GM12878 (cell line): ENCODE results near the gene KIF2C. TPM values are rescaled to one million over a fixed set of nuclear protein-coding genes. Genes with fewer than 3 reads are reported as not detected.

Experiments
- E2F4 ChIP-seq: IDR thresholded peaks from 2 replicates; pipeline ENCODE4 v1.6.1; 2012; ENCODE audit warnings: low read depth, low read length, improper control_type of control experiment
- ESRRA ChIP-seq: IDR thresholded peaks from 2 replicates; pipeline ENCODE4 v1.6.1; 2012; ENCODE audit warnings: mild to moderate bottlenecking, low read length, improper control_type of control experiment
- FOS ChIP-seq: IDR thresholded peaks from 3 replicates; pipeline ENCODE4 v1.6.1; 2011; ENCODE audit warnings: borderline replicate concordance; ENCODE audit not compliant: insufficient read length; ENCODE audit errors: extremely low read depth
- MLLT1 ChIP-seq: fragments of 450-650 bp; IDR thresholded peaks from 2 replicates; pipeline ENCODE4 v1.6.1; 2016; ENCODE audit warnings: mild to moderate bottlenecking
- MTA3 ChIP-seq: IDR thresholded peaks from 2 replicates; pipeline ENCODE4 v1.6.1; 2012; ENCODE audit warnings: low read length, inconsistent platforms, borderline replicate concordance
- NR2F1 ChIP-seq: fragments of 450-650 bp; conservative IDR thresholded peaks from 2 replicates; pipeline ENCODE4 v1.6.1; 2017; ENCODE audit warnings: mild to moderate bottlenecking
- NRF1 ChIP-seq: conservative IDR thresholded peaks from 2 replicates; pipeline ENCODE4 v1.6.1; 2011; ENCODE audit warnings: mild to moderate bottlenecking, low read depth, low read length, improper control_type of control experiment
- PML ChIP-seq: IDR thresholded peaks from 2 replicates; pipeline ENCODE4 v1.6.1; 2012; ENCODE audit warnings: low read length, inconsistent platforms
- SKIL ChIP-seq: fragments of 450-650 bp; IDR thresholded peaks from 2 replicates; pipeline ENCODE4 v1.6.1; 2017; ENCODE audit warnings: mild to moderate bottlenecking, low read depth, inconsistent platforms; ENCODE audit not compliant: poor library complexity, severe bottlenecking
- TCF7 ChIP-seq: IDR thresholded peaks from 2 replicates; pipeline ENCODE4 v1.6.1; 2014; ENCODE audit warnings: antibody characterized with exemption, borderline replicate concordance
- WRNIP1 ChIP-seq: IDR thresholded peaks from 2 replicates; pipeline ENCODE4 v1.6.1; 2011; ENCODE audit warnings: low read depth, low read length, improper control_type of control experiment, borderline replicate concordance
- YY1 ChIP-seq: IDR thresholded peaks from 2 replicates; pipeline ENCODE4 v1.6.1; 2011; ENCODE audit warnings: low read depth, mild to moderate bottlenecking, low read length
- ZBED1 ChIP-seq: IDR thresholded peaks from 2 replicates; pipeline ENCODE4 v1.6.1; 2016; ENCODE audit warnings: borderline replicate concordance
- ZBTB11 ChIP-seq: fragments of 450-650 bp; formaldehyde crosslinking; IDR thresholded peaks from 2 replicates; pipeline ENCODE4 v1.5.0; 2022; ENCODE audit warnings: mild to moderate bottlenecking, missing genetic modification characterization
- ZNF592 ChIP-seq: fragments of 450-650 bp; IDR thresholded peaks from 2 replicates; pipeline ENCODE4 v1.6.1; 2017; ENCODE audit warnings: mild to moderate bottlenecking, moderate library complexity
- ZNF622 ChIP-seq: fragments of 450-650 bp; IDR thresholded peaks from 2 replicates; pipeline ENCODE4 v1.6.1; 2017; ENCODE audit warnings: mild to moderate bottlenecking, inconsistent platforms
- polyA plus RNA-seq, 11 experiments: library from polyadenylated mRNA; depleted of rRNA in 4 of 11; unstranded in 6 of 11; stranded (reverse) in 5 of 11; fragments of >200 nt; fragmentation: Nextera tagmentation in 4 of 11; fragmentation: Illumina TruSeq in 1 of 11; extraction: Ambion mirVana in 4 of 11; extraction: Trizol in 1 of 11; gene quantifications; 1 replicate in 1 of 11; 2 replicates in 10 of 11; pipeline versions ENCODE4 v1.2.1 to v1.2.3, GENCODE V29; 2011 to 2016; ENCODE audit warnings: inconsistent platforms in 2 of 11, missing spikeins in 2 of 11, low read depth in 1 of 11
- total RNA-seq, 4 experiments: library from RNA; depleted of rRNA in 3 of 4; stranded (reverse); fragments of >200 nt in 3 of 4; fragmentation: Illumina TruSeq in 1 of 4; extraction: Trizol in 1 of 4; gene quantifications; 2 replicates each; pipeline versions ENCODE4 v1.2.1 to v1.2.3, GENCODE V29; 2013 to 2021

Gene KIF2C
- total and polyA plus RNA-seq, 10 of the 15 experiments (the other 5 are each of a cell fraction or from before 2014, with no cell fraction given), result 42.3 to 104 (median 83.8) TPM

GRCh38 chr1:44786138-44786840 lies 46.7 kb downstream of the KIF2C start (continued):
- no peak for TF ChIP-seq SKIL
- no peak for TF ChIP-seq NR2F1
- TF ChIP-seq ZBED1, result no peak
- no peak for TF ChIP-seq MTA3
- TF ChIP-seq WRNIP1, result no peak
- no peak for TF ChIP-seq ZBTB11 (CRISPR knock-in tag)
- no peak for TF ChIP-seq ZNF622
- TF ChIP-seq NRF1, result no peak
- TF ChIP-seq ZNF592, result no peak
- no peak for TF ChIP-seq FOS
- no peak for TF ChIP-seq ESRRA
- no peak for TF ChIP-seq TCF7
- TF ChIP-seq MLLT1, result no peak
- no peak for TF ChIP-seq E2F4
- no peak for TF ChIP-seq PML
- TF ChIP-seq YY1, result no peak
